Stimulated activated CD4-positive, alpha-beta T cell treated with anti-CD3 and anti-CD28 coated beads, Interleukin-4, amount 100 ng/mL, for 24 hours (primary cell): ENCODE data around the gene DNAH7.
"Not testable (repeated sequence)": the region's sequence is repeated elsewhere in the genome, so short reads cannot be mapped to it uniquely, and the experiment has no call there.

ENCODE experiments used
- DNase-seq: peaks from one replicate; pipeline ENCODE4 v3.0.0-alpha.2; 2020

DNAH7 gene

GRCh38 chr2:195959341-195959740 is 109.3 kb downstream of the DNAH7 start:
- DNase-seq: no peak

DNA sequence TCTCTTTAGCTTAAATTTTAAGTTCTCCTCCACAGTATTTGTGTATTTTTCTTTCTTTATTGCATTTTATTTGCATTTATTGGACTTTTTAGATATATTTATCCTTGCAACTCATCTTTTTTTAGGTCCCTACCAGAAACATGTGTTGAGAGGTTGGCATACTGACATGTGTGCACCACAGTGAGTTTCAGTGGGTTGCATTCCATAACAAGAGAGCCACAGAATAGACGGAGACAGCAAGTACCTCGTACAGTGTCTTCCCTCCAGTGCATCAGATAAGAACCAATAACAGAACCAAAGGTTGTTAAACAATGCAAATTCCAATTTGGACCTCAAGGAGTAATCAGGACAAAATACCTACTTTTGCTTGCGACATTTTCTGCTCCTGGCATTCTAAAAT is 111.9 kb downstream of the DNAH7 start:
- no peak for DNase-seq

DNA sequence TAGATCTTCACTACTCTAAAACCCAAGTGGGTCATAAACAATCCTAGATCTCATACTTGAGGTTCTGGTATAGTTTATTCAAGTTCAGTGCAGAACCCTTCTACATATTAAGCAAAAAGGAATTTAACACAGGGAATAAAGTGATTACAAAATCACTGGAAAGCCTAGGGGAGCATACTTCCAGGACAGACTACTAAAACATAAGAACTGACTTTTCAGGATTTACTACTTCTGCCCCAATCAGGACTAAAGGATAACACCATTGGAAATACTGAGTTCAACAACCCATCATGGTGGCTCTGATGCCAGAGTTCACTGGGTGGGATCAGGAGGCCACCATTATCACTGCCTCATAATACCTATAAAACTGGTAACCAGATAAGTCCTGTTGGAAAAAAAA is 123.6 kb downstream of the DNAH7 start:
- DNase-seq: no peak

DNA sequence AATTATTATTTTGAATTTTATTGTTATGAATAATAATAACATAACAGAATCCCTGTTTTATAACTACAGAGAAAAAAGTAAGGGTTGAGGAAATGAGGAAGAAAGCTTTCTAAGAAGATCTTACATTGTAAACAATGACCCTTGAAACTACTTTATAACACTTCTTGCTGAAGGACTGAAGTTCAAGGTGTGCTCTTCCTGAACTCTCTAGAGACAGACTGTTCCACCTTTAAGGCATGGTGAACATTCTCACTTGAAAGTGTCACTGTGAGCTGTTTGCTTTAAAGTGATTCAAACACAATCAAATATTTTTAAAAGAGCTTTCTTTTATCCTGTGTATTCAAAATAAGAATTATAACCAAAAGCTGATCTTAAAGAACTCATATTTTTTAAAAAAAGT is 131.5 kb downstream of the DNAH7 start:
- no peak for DNase-seq

GRCh38 chr2:195934484-195934883 is 134.2 kb downstream of the DNAH7 start:
- no peak for DNase-seq

GRCh38 chr2:195929531-195929930 is 139.1 kb downstream of the DNAH7 start:
- no peak for DNase-seq

GRCh38 chr2:195925120-195925519 is 143.5 kb downstream of the DNAH7 start:
- DNase-seq: no peak

- DNase-seq: no peak
Observed at GRCh38 chr2:195923889-195924288, 144.7 kb downstream of the DNAH7 start.

DNA sequence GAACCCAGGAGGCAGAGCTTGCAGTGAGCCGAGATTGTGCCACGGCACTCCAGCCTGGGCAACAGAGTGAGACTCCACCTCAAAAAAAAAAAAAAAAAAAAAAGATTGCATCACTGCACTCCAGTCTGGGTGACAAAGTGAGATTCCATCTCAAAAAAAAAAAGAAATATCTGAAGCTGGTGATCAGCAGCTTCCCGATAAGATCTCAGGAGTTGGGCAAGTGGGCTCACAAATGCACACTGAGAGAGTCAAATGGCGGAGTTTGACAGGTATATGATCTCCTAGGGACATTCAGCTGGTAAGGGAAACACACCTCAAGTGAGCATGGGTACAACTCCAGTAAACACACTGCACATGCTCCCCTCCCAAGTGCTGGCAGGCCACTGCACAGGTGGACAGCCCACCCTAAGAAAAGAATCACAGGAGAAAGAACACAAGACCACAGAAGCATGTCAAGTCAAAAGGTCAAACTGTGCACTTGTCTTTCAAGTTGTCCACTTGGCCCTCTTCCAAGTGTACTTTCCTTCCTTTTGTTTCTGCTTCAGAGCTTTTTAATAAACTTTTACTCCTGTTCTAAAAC is 151.5 kb downstream of the DNAH7 start:
- not testable (repeated sequence) for DNase-seq

- DNase-seq: no peak
Observed at GRCh38 chr2:195912079-195912478, 156.6 kb downstream of the DNAH7 start.

DNA sequence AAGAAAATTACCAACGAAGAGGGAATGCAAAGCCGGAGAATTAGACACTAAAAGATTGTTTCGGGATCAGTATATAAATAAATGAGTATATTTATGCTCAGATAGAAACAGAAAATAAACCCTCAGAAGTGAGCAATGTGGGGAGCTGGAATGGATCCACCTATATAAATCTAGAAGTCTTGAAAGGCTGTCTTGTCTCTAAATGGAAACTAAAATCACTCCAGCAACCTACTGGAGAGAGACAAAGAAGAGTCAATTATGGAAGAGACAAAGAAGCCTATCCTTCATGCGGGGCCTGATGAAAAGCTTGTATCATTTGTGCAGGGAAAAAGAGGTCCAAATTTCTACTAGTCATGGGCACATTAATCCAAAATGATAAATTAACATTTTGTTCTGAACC is 158.1 kb downstream of the DNAH7 start:
- DNase-seq: no peak

- DNase-seq: no peak
Observed at GRCh38 chr2:195909926-195910325, 158.7 kb downstream of the DNAH7 start.

GRCh38 chr2:195907474-195907873 is 161.2 kb downstream of the DNAH7 start:
- DNase-seq: no peak

- DNase-seq: no peak
Observed at GRCh38 chr2:195903956-195904355, 164.7 kb downstream of the DNAH7 start.

- no peak for DNase-seq
Observed at GRCh38 chr2:195902857-195903256, 165.8 kb downstream of the DNAH7 start.

DNA sequence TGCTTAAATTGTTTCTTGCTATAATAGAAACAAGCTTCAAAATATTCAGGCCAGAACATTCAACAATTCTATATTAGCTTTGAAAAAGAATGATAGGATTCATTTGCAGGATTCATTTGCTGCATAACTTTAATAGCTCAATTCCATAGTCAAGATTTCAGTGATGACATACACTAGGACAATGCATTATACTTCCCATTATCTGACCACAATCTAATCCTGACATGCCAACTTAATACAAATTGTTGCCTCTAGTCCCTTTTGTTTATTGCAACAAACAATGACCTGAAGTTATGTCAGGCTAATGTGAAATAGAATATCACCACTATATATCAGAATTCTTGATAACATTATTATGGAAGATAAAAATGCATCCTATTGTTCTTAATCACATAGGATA is 169.4 kb downstream of the DNAH7 start:
- DNase-seq: no peak

GRCh38 chr2:195898505-195899191 is 170.0 kb downstream of the DNAH7 start:
- no peak for DNase-seq

DNA sequence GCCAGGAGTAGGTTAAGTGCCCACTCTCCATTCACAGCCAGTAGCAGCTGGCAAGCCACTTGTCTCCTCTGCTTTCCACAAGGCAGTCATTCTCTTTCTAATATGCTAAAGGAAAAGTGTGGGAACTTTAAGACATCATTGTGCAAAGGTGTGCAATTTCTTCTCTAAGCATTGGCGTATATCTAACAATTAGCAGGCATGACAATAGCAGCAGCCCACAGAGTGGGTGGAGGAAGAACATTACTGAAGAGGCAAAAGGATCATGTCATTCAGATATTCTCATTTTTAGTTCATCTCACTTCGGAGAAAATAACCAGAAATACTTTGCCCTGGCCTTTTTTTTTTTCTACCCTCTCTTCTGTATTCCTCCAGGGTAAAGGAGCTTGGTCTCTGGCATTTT is 177.6 kb downstream of the DNAH7 start:
- DNase-seq: no peak

- DNase-seq: no peak
Observed at GRCh38 chr2:195879153-195879552, 189.5 kb downstream of the DNAH7 start.

- no peak for DNase-seq
Observed at GRCh38 chr2:195871326-195871725, 197.3 kb downstream of the DNAH7 start.

- no peak for DNase-seq
Observed at GRCh38 chr2:195864316-195864715, 204.3 kb downstream of the DNAH7 start.

DNA sequence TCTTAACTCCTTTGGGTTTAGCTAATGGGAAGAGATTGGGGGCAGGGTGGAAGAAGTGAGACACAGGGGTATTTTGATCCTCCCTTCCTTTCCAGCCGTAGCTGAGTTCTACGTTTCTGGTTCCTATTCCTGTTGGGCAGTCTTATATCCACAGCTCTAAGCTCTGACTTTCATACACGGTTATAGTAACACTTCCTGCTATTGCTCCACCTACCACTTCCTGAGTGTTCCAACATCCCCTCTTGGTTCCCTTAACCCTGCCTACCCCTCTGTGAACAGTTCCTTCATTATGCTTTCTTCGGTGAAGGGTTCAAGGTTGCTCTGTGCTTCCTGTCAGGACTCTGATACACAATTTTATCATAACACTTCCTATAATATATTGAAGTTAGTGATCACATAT is 205.1 kb downstream of the DNAH7 start:
- no peak for DNase-seq

DNA sequence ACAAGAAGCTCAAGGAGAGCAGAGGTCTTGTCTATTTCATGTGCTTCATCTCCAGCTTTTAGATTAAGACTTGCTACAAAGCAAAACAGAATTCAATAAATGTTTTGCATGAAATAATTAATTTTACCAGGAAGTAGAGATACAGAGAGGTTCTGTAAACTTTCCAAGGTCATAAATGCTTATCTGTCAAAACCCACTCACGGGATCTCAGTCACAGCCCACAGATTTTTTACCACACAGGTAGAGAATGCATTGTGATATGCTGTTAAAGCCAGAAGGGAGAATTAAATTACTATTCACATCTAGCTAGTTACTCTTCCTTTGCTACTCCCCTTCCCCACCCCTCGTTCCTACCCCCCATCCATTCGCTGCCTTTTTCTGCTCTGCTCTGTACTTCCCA is 205.5 kb downstream of the DNAH7 start:
- no peak for DNase-seq

- no peak for DNase-seq
Observed at GRCh38 chr2:195861821-195862220, 206.8 kb downstream of the DNAH7 start.

- no peak for DNase-seq
Observed at GRCh38 chr2:195859513-195859912, 209.1 kb downstream of the DNAH7 start.
